Neural cell (in vitro differentiated cells): ENCODE results near the gene PYGM. TPM values are rescaled to one million over a fixed set of nuclear protein-coding genes. Genes with fewer than 3 reads are reported as not detected.

Experiments used
- H2AFZ ChIP-seq: fragments of 200-600, 300-800 bp; sonication (generic), shearing (Covaris generic); 2 replicates; pipeline ENCODE4 v1.6.0; 2014; ENCODE audit warnings: low read depth, mild to moderate bottlenecking, antibody characterized with exemption, low read length, moderate library complexity
- H3F3A ChIP-seq: fragments of 200-600 bp; shearing (Covaris generic); 2 replicates; pipeline ENCODE4 v1.6.1; 2016; ENCODE audit warnings: mild to moderate bottlenecking, moderate library complexity, mixed read lengths, antibody characterized with exemption, low read length; ENCODE audit not compliant: insufficient read depth, poor library complexity, severe bottlenecking
- H3K27ac ChIP-seq: fragments of 200-600, 300-800 bp; sonication (generic), shearing (Covaris generic); 2 replicates; pipeline ENCODE4 v1.5.1; 2014; ENCODE audit warnings: mild to moderate bottlenecking, low read length, moderate library complexity
- H3K27me3 ChIP-seq: fragments of 300-800, 200-600 bp; sonication (generic), shearing (Covaris generic); 2 replicates; pipeline ENCODE4 v1.6.0; 2014; ENCODE audit warnings: mild to moderate bottlenecking, low read depth, low read length, moderate library complexity; ENCODE audit not compliant: insufficient read depth
- H3K36me3 ChIP-seq: fragments of 300-800, 200-600 bp; sonication (generic), shearing (Covaris generic); 2 replicates; pipeline ENCODE4 v1.5.1; 2014; ENCODE audit warnings: mild to moderate bottlenecking, antibody characterized with exemption, low read length, moderate library complexity; ENCODE audit not compliant: insufficient read depth
- H3K4me2 ChIP-seq: fragments of 300-800, 200-600 bp; sonication (generic), shearing (Covaris generic); 2 replicates; pipeline ENCODE4 v1.6.0; 2014; ENCODE audit warnings: mild to moderate bottlenecking, low read length
- H3K4me3 ChIP-seq: fragments of 300-800, 200-600 bp; sonication (generic), shearing (Covaris generic); 2 replicates; pipeline ENCODE4 v1.5.1; 2014; ENCODE audit warnings: mild to moderate bottlenecking, low read length, moderate library complexity
- H3K79me2 ChIP-seq: fragments of 200-600 bp; shearing (Covaris generic); replicated peaks from 2 replicates; pipeline ENCODE4 v1.6.0; 2014; ENCODE audit warnings: mild to moderate bottlenecking, low read length, moderate library complexity; ENCODE audit not compliant: insufficient read depth
- H3K9ac ChIP-seq: fragments of 300-800, 200-600 bp; sonication (generic), shearing (Covaris generic); 2 replicates; pipeline ENCODE4 v1.6.1; 2016; ENCODE audit warnings: mild to moderate bottlenecking, low read length, mixed read lengths
- H3K9me2 ChIP-seq: fragments of 200-600 bp; shearing (Covaris generic); 2 replicates; pipeline ENCODE4 v1.6.1; 2016; ENCODE audit warnings: mild to moderate bottlenecking, low read length, mixed read lengths; ENCODE audit not compliant: insufficient read depth
- H3K9me3 ChIP-seq: fragments of 200-600, 300-800 bp; sonication (generic), shearing (Covaris generic); 2 replicates; pipeline ENCODE4 v1.6.1; 2016; ENCODE audit warnings: mild to moderate bottlenecking, mixed run types, low read length, moderate library complexity, mixed read lengths
- H4K20me1 ChIP-seq: fragments of 200-600 bp; shearing (Covaris generic); 2 replicates; pipeline ENCODE4 v1.6.1; 2016; ENCODE audit warnings: mild to moderate bottlenecking, mixed run types; ENCODE audit not compliant: insufficient read depth
- CTCF ChIP-seq: fragments of 450-650 bp; IDR thresholded peaks from 2 replicates; pipeline ENCODE4 v1.5.1; 2014; ENCODE audit warnings: antibody characterized with exemption, mild to moderate bottlenecking, moderate library complexity; ENCODE audit not compliant: poor library complexity, severe bottlenecking
- EZH2 ChIP-seq: fragments of 200-600, 300-800 bp; shearing (Covaris generic), sonication (generic); IDR thresholded peaks from 2 replicates; pipeline ENCODE4 v1.6.1; 2014; ENCODE audit warnings: antibody characterized with exemption, low read length, borderline replicate concordance, mild to moderate bottlenecking; ENCODE audit not compliant: insufficient read depth, poor library complexity, severe bottlenecking
- MXI1 ChIP-seq: fragments of 450-650 bp; conservative IDR thresholded peaks from 2 replicates; pipeline ENCODE4 v1.6.1; 2014; ENCODE audit warnings: antibody characterized with exemption, mild to moderate bottlenecking; ENCODE audit not compliant: poor library complexity, severe bottlenecking
- POLR2AphosphoS5 ChIP-seq: IDR thresholded peaks from 2 replicates; pipeline ENCODE4 v1.6.1; 2012
- RAD21 ChIP-seq: fragments of 450-650 bp; conservative IDR thresholded peaks from 2 replicates; pipeline ENCODE4 v1.6.1; 2014; ENCODE audit warnings: antibody characterized with exemption, mild to moderate bottlenecking, moderate library complexity
- REST ChIP-seq: IDR thresholded peaks from 2 replicates; pipeline ENCODE4 v1.6.1; 2012; ENCODE audit warnings: borderline replicate concordance
- SMC3 ChIP-seq: fragments of 450-650 bp; conservative IDR thresholded peaks from 2 replicates; pipeline ENCODE4 v1.6.1; 2014; ENCODE audit warnings: antibody characterized with exemption, mild to moderate bottlenecking, moderate library complexity; ENCODE audit not compliant: poor library complexity
- TAF1 ChIP-seq: IDR thresholded peaks from 2 replicates; pipeline ENCODE4 v1.6.1; 2012; ENCODE audit warnings: low read depth
- polyA plus RNA-seq: library from polyadenylated mRNA; depleted of rRNA; stranded (reverse); fragments of >200 nt; gene quantifications from 2 replicates; pipeline ENCODE4 v1.2.3, GENCODE V29; 2014

Gene PYGM
- polyA plus RNA-seq, 1 donor from 2014 or later: 0.43 TPM

GRCh38 chr11:64771861-64772260 is 12.1 kb upstream of the PYGM start:
- Histone ChIP-seq H3K36me3 (peaks cover 44% of the 10 kb centered on the region), H2AFZ (no peak overlapping the region), H3K9me3 (no peaks in the 10 kb centered on the region), H3K4me2 (no peak overlapping the region), H3K9me2 (no peaks in the 10 kb centered on the region), H4K20me1 (peaks cover 50% of the 10 kb centered on the region), H3K9ac (no peak overlapping the region), H3K27ac (no peak overlapping the region), H3K79me2 (peaks cover 57% of the 10 kb centered on the region), H3K27me3 (no peaks in the 10 kb centered on the region), H3K4me3 (no peak overlapping the region), H3F3A (no peaks in the 10 kb centered on the region)
- TF ChIP-seq CTCF (no peak), TAF1 (no peak), POLR2AphosphoS5 (no peak), EZH2 (no peak), MXI1 (no peak), SMC3 (no peak)

GRCh38 chr11:64770120-64770519 is 10.3 kb upstream of the PYGM start:
- H3K36me3 ChIP-seq: peaks cover 35% of the 10 kb centered on the region
- H2AFZ ChIP-seq: no peak overlapping the region
- peaks cover 33% of the 10 kb centered on the region for H4K20me1 ChIP-seq
- no peaks in the 10 kb centered on the region for H3K27me3 ChIP-seq
- no peaks in the 10 kb centered on the region for H3K9me2 ChIP-seq
- TF ChIP-seq CTCF (no peak), TAF1 (no peak), REST (no peak), RAD21 (no peak), MXI1 (no peak)
- no peak overlapping the region for H3K27ac ChIP-seq
- no peak overlapping the region for H3K4me3 ChIP-seq
- H3K9ac ChIP-seq: no peak overlapping the region
- no peak overlapping the region for H3K4me2 ChIP-seq
- H3F3A ChIP-seq: no peaks in the 10 kb centered on the region
- peaks cover 40% of the 10 kb centered on the region for H3K79me2 ChIP-seq
- no peaks in the 10 kb centered on the region for H3K9me3 ChIP-seq
